Left cardiac atrium (tissue), 4 donors: ENCODE results near the gene LAMC3. TPM values are rescaled to one million over a fixed set of nuclear protein-coding genes. Genes with fewer than 3 reads are reported as not detected.

Experiments used
- ATAC-seq, 2 donors: fragments of 200-7000 bp; cut with Tn5 transposase; one replicate each; pipeline ENCODE4 v1.9.1; 2020; ENCODE audit warnings: mild to moderate bottlenecking in 2 of 2, moderate library complexity in 2 of 2
- DNase-seq: peaks from one replicate; pipeline ENCODE4 v3.0.0-alpha.2; 2020
- intact Hi-C, 2 donors: fragments of 100-400 bp; cut with DNase I; formaldehyde crosslinking; loops; one replicate each; pipeline versions ENCODE4 v1.14.1 to v1.15.1; 2022 to 2023
- total RNA-seq, 2 donors: library from RNA; stranded (reverse); fragmentation: NEBNext Ultra II Directional; extraction: Animal tissue kit (Norgen Biotek cat#: 25700); gene quantifications; one replicate each; pipeline ENCODE4 v1.2.1, GENCODE V29; 2021
- donor health status: DM: no; HTN: yes; CAD: no.
- donor health status: DM: no; HTN: yes; CAD: no; lungs with severe emphysema.
- donor health status: DM: yes; HTN: yes; CAD: no.
- donor health status: Dilated cardiomyopathy.

The LAMC3 gene
- total RNA-seq, 2 donors from 2014 or later = 0.29 to 1.1 TPM

- intact Hi-C loops = loop anchor here in 1 of 2 donors (10.0 kb wide), 1 partner anchor 283 kb away; no protein-coding TSS in a partner anchor
- ATAC-seq = no peak
- DNase-seq = no peak
Observed at GRCh38 chr9:131051592-131052517, 42.9 kb downstream of the LAMC3 start.

- intact Hi-C loops = loop anchor here in 1 of 2 donors (10.0 kb wide), 1 partner anchor 281 kb away; no protein-coding TSS in a partner anchor
- no peak for DNase-seq
- ATAC-seq = no peak
Observed at GRCh38 chr9:131053896-131054295, 44.9 kb downstream of the LAMC3 start.

- DNase-seq (no peak), ATAC-seq (peak in 1 of 2 donors; percentile 17)
- intact Hi-C loops = loop anchor here (5.0 to 10.0 kb wide), 2 partner anchors 278 to 280 kb away; no protein-coding TSS in a partner anchor
Observed at GRCh38 chr9:131056781-131057506, 48.0 kb downstream of the LAMC3 start.

- ATAC-seq (no peak), DNase-seq (no peak)
- intact Hi-C loops = no loop called here
Observed at GRCh38 chr9:131060900-131061630, 52.1 kb downstream of the LAMC3 start.

- intact Hi-C loops = no loop called here
- DNase-seq (no peak), ATAC-seq (no peak)
Observed at GRCh38 chr9:131062969-131063368, 54.0 kb downstream of the LAMC3 start.

- DNase-seq (no peak), ATAC-seq (no peak)
- intact Hi-C loops = loop anchor here in 1 of 2 donors (5.0 kb wide), 1 partner anchor 62 kb away; the partner anchor contains the start of gene NUP214
Observed at GRCh38 chr9:131065599-131065998, 56.6 kb downstream of the LAMC3 start.

- ATAC-seq (peak in 1 of 2 donors; percentile 21), DNase-seq (no peak)
- intact Hi-C loops = loop anchor here in 1 of 2 donors (5.0 kb wide), 1 partner anchor 60 kb away; the partner anchor contains the start of gene NUP214
Observed at GRCh38 chr9:131067625-131068024, 58.7 kb downstream of the LAMC3 start.

GRCh38 chr9:131068076-131068816 is 59.3 kb downstream of the LAMC3 start:
- ATAC-seq (peak; percentile 42), DNase-seq (no peak)
- intact Hi-C loops = loop anchor here in 1 of 2 donors (5.0 kb wide), 1 partner anchor 59 kb away; the partner anchor contains the start of gene NUP214

GRCh38 chr9:131069699-131070098 is 60.7 kb downstream of the LAMC3 start:
- intact Hi-C loops = loop anchor here in 1 of 2 donors (5.0 kb wide), 1 partner anchor 58 kb away; the partner anchor contains the start of gene NUP214
- ATAC-seq = no peak
- DNase-seq = no peak

GRCh38 chr9:131072107-131072870 is 63.3 kb downstream of the LAMC3 start:
- ATAC-seq = no peak
- intact Hi-C loops = no loop called here
- no peak for DNase-seq

- intact Hi-C loops = no loop called here
- no peak for DNase-seq
- no peak for ATAC-seq
Observed at GRCh38 chr9:131072871-131073237, 63.9 kb downstream of the LAMC3 start.

- ATAC-seq (no peak), DNase-seq (no peak)
- intact Hi-C loops = no loop called here
Observed at GRCh38 chr9:131076347-131077195, 67.6 kb downstream of the LAMC3 start.

- intact Hi-C loops = no loop called here
- DNase-seq = no peak
- no peak for ATAC-seq
Observed at GRCh38 chr9:131078427-131079366, 69.7 kb downstream of the LAMC3 start.

GRCh38 chr9:131080589-131080988 is 71.6 kb downstream of the LAMC3 start:
- ATAC-seq = no peak
- intact Hi-C loops = no loop called here
- no peak for DNase-seq

GRCh38 chr9:131081868-131082267 is 72.9 kb downstream of the LAMC3 start:
- ATAC-seq (no peak), DNase-seq (no peak)
- intact Hi-C loops = no loop called here
